Measurements from ENCODE around the gene COL26A1. TPM values are rescaled to one million over a fixed set of nuclear protein-coding genes. Genes with fewer than 3 reads are reported as not detected.
"Not testable (repeated sequence)": the region's sequence is repeated elsewhere in the genome, so short reads cannot be mapped to it uniquely, and the experiment has no call there.

COL26A1 gene
- polyA plus RNA-seq, 1 donor from 2014 or later, result 36.6 TPM

DNA sequence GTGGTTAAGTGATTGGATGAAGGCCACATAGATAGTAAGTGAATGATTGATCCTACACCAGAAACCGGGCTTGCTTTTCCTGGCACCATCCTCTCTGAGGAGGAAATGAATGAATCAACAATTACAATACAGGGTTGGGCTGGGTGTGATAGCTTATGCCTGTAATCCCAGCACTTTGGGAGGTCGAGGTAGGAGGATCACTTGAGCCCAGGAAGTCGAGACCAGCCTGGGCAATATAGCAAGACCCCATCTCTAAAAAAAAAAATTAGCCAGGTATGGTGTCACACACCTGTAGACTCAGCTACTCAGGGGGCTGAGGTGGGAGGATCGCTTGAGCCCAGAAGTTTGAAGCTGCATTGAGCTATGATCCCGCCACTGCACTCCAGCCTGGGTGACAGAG lies 111.5 kb downstream of the COL26A1 start:
- Histone ChIP-seq H3K79me2 (replicated peaks; ENCODE audit: insufficient read depth, low read length) (no peaks in the 10 kb centered on the region), H3K9ac (ENCODE audit: low read length) (no peak overlapping the region), H3K27me3 (ENCODE audit: insufficient read depth, low read depth, low read length) (no peaks in the 10 kb centered on the region), H3K4me3 (ENCODE audit: low read length) (no peak overlapping the region), H3K4me2 (ENCODE audit: low read length) (no peak overlapping the region), H4K20me1 (ENCODE audit: insufficient read depth) (no peaks in the 10 kb centered on the region), H3K36me3 (ENCODE audit: insufficient read depth, low read length) (peaks cover 5% of the 10 kb centered on the region), H2AFZ (ENCODE audit: low read depth, low read length) (no peak overlapping the region), H3K9me3 (ENCODE audit: low read length) (peaks cover 4% of the 10 kb centered on the region), H3K27ac (ENCODE audit: low read length) (no peak overlapping the region), H3K9me2 (ENCODE audit: insufficient read depth, low read length) (no peaks in the 10 kb centered on the region), H3F3A (ENCODE audit: insufficient read depth, low read length, poor library complexity, severe bottlenecking) (no peaks in the 10 kb centered on the region)
- no peak for TF ChIP-seq MXI1 (conservative IDR thresholded peaks at IDR 0.05; ENCODE audit: poor library complexity, severe bottlenecking)
- no peak for TF ChIP-seq SMC3 (conservative IDR thresholded peaks at IDR 0.05; ENCODE audit: poor library complexity)
- TF ChIP-seq POLR2AphosphoS5 (IDR thresholded peaks at IDR 0.05), result no peak
- TF ChIP-seq RAD21 (conservative IDR thresholded peaks at IDR 0.05), result no peak
- TF ChIP-seq EZH2 (IDR thresholded peaks at IDR 0.05; ENCODE audit: borderline replicate concordance, insufficient read depth, low read length, poor library complexity, severe bottlenecking), result no peak
- no peak for TF ChIP-seq TAF1 (IDR thresholded peaks at IDR 0.05; ENCODE audit: low read depth)
- TF ChIP-seq, protein P1, sequence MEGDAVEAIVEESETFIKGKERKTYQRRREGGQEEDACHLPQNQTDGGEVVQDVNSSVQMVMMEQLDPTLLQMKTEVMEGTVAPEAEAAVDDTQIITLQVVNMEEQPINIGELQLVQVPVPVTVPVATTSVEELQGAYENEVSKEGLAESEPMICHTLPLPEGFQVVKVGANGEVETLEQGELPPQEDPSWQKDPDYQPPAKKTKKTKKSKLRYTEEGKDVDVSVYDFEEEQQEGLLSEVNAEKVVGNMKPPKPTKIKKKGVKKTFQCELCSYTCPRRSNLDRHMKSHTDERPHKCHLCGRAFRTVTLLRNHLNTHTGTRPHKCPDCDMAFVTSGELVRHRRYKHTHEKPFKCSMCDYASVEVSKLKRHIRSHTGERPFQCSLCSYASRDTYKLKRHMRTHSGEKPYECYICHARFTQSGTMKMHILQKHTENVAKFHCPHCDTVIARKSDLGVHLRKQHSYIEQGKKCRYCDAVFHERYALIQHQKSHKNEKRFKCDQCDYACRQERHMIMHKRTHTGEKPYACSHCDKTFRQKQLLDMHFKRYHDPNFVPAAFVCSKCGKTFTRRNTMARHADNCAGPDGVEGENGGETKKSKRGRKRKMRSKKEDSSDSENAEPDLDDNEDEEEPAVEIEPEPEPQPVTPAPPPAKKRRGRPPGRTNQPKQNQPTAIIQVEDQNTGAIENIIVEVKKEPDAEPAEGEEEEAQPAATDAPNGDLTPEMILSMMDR (IDR thresholded peaks at IDR 0.05; ENCODE audit: poor library complexity, severe bottlenecking), result no peak
- TF ChIP-seq, protein P2, sequence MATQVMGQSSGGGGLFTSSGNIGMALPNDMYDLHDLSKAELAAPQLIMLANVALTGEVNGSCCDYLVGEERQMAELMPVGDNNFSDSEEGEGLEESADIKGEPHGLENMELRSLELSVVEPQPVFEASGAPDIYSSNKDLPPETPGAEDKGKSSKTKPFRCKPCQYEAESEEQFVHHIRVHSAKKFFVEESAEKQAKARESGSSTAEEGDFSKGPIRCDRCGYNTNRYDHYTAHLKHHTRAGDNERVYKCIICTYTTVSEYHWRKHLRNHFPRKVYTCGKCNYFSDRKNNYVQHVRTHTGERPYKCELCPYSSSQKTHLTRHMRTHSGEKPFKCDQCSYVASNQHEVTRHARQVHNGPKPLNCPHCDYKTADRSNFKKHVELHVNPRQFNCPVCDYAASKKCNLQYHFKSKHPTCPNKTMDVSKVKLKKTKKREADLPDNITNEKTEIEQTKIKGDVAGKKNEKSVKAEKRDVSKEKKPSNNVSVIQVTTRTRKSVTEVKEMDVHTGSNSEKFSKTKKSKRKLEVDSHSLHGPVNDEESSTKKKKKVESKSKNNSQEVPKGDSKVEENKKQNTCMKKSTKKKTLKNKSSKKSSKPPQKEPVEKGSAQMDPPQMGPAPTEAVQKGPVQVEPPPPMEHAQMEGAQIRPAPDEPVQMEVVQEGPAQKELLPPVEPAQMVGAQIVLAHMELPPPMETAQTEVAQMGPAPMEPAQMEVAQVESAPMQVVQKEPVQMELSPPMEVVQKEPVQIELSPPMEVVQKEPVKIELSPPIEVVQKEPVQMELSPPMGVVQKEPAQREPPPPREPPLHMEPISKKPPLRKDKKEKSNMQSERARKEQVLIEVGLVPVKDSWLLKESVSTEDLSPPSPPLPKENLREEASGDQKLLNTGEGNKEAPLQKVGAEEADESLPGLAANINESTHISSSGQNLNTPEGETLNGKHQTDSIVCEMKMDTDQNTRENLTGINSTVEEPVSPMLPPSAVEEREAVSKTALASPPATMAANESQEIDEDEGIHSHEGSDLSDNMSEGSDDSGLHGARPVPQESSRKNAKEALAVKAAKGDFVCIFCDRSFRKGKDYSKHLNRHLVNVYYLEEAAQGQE (IDR thresholded peaks at IDR 0.05; ENCODE audit: borderline replicate concordance), result no peak
- no peak for TF ChIP-seq EP300 (conservative IDR thresholded peaks at IDR 0.05; ENCODE audit: poor library complexity, severe bottlenecking)

DNA sequence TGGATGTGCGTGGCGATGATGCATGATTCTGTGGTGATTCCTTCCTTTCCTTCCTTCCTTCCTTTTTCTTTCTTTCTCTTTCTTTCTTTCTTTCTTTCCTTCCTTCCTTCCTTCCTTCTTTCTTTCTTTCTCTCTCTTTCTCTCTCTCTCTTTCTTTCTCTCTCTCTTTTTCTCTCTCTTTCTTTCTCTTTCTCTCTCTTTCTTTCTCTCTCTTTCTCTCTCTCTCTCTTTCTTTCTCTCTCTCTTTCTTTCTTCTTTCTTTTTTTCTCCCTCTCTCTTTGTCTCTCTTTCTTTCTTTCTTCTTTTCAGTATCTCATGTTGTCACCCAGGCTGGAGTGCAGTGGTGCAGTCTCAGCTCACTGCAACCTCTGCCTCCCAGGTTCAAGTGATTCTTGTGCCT lies 113.0 kb downstream of the COL26A1 start:
- H3K9me2 ChIP-seq (ENCODE audit: insufficient read depth, low read length); H2AFZ ChIP-seq (ENCODE audit: low read depth, low read length); H3K79me2 ChIP-seq (replicated peaks; ENCODE audit: insufficient read depth, low read length); H3K36me3 ChIP-seq (ENCODE audit: insufficient read depth, low read length); H3K4me3 ChIP-seq (ENCODE audit: low read length); H3F3A ChIP-seq (ENCODE audit: insufficient read depth, low read length, poor library complexity, severe bottlenecking); H3K4me2 ChIP-seq (ENCODE audit: low read length); H3K27me3 ChIP-seq (ENCODE audit: insufficient read depth, low read depth, low read length); H4K20me1 ChIP-seq (ENCODE audit: insufficient read depth); H3K9me3 ChIP-seq (ENCODE audit: low read length); H3K9ac ChIP-seq (ENCODE audit: low read length); H3K27ac ChIP-seq (ENCODE audit: low read length): not testable (repeated sequence)

DNA sequence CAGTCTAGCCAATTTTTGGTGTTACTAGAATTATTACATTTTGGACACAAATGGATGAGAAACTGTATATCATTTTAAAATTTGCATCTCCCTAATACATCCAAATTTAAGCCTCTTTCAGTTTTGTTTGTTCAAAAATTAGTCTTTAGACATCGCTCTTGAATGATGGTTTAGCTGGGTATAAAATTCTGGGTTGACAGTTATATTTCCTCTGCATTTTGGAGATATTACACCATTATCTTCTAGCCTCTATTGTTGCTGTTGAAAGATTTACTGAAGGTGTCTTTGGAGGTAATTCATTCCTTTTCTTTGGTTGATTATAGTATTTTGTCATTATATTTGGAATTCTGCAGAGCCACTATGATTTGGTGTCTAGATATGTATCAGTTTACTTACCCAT lies 116.5 kb downstream of the COL26A1 start:
- TF ChIP-seq, protein P2 (IDR thresholded peaks at IDR 0.05; ENCODE audit: borderline replicate concordance), result no peak
- TF ChIP-seq TAF1 (IDR thresholded peaks at IDR 0.05; ENCODE audit: low read depth) (no peak), EZH2 (IDR thresholded peaks at IDR 0.05; ENCODE audit: borderline replicate concordance, insufficient read depth, low read length, poor library complexity, severe bottlenecking) (no peak), MXI1 (conservative IDR thresholded peaks at IDR 0.05; ENCODE audit: poor library complexity, severe bottlenecking) (no peak), RAD21 (conservative IDR thresholded peaks at IDR 0.05) (no peak), SMC3 (conservative IDR thresholded peaks at IDR 0.05; ENCODE audit: poor library complexity) (no peak), POLR2AphosphoS5 (IDR thresholded peaks at IDR 0.05) (no peak)
- H3K9ac ChIP-seq (ENCODE audit: low read length), result no peak overlapping the region
- no peak overlapping the region for H3K4me2 ChIP-seq (ENCODE audit: low read length)
- H3K36me3 ChIP-seq (ENCODE audit: insufficient read depth, low read length), result peaks cover 5% of the 10 kb centered on the region
- no peaks in the 10 kb centered on the region for H3K9me2 ChIP-seq (ENCODE audit: insufficient read depth, low read length)
- no peaks in the 10 kb centered on the region for H3K79me2 ChIP-seq (replicated peaks; ENCODE audit: insufficient read depth, low read length)
- H3K9me3 ChIP-seq (ENCODE audit: low read length), result peaks cover 4% of the 10 kb centered on the region
- no peak overlapping the region for H3K27ac ChIP-seq (ENCODE audit: low read length)
- H3K27me3 ChIP-seq (ENCODE audit: insufficient read depth, low read depth, low read length), result no peaks in the 10 kb centered on the region
- no peaks in the 10 kb centered on the region for H4K20me1 ChIP-seq (ENCODE audit: insufficient read depth)
- H3K4me3 ChIP-seq (ENCODE audit: low read length), result no peak overlapping the region
- no peak overlapping the region for H2AFZ ChIP-seq (ENCODE audit: low read depth, low read length)
- no peaks in the 10 kb centered on the region for H3F3A ChIP-seq (ENCODE audit: insufficient read depth, low read length, poor library complexity, severe bottlenecking)

DNA sequence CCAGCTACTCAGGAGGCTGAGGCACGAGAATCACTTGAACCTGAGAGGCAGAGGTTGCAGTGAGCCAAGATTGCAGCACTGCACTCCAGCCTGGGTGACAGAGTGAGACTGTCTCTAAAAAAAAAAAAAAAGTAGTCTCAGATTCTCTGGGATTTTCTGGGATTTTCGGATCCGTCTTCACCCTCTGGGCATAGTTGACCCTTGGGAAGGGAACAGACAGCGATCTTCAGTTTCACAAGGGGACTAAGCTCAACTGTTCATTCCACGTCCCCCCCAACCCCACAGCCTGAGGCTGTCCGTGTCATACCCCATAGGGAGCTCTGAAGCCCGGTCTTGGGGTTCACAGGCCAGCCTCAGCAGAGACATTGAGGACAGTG lies 123.4 kb downstream of the COL26A1 start:
- H3K4me2 ChIP-seq (ENCODE audit: low read length); H3K9me3 ChIP-seq (ENCODE audit: low read length); H3F3A ChIP-seq (ENCODE audit: insufficient read depth, low read length, poor library complexity, severe bottlenecking); H3K27me3 ChIP-seq (ENCODE audit: insufficient read depth, low read depth, low read length); H3K27ac ChIP-seq (ENCODE audit: low read length); H3K36me3 ChIP-seq (ENCODE audit: insufficient read depth, low read length); H3K79me2 ChIP-seq (replicated peaks; ENCODE audit: insufficient read depth, low read length); H3K4me3 ChIP-seq (ENCODE audit: low read length); H4K20me1 ChIP-seq (ENCODE audit: insufficient read depth); H2AFZ ChIP-seq (ENCODE audit: low read depth, low read length); H3K9ac ChIP-seq (ENCODE audit: low read length); H3K9me2 ChIP-seq (ENCODE audit: insufficient read depth, low read length): not testable (repeated sequence)

Data from neural cell (in vitro differentiated cells).